Large intestine (tissue), 3 donors: ENCODE results near the gene CYP27C1. TPM values are rescaled to one million over a fixed set of nuclear protein-coding genes. Genes with fewer than 3 reads are reported as not detected.
A peak's percentile ranks its signal among the peaks of the same experiment; 100 is the strongest.
"Not testable (repeated sequence)": the region's sequence is repeated elsewhere in the genome, so short reads cannot be mapped to it uniquely, and the experiment has no call there.

ENCODE experiments used
- DNase-seq, 2 donors: peaks; one replicate each; pipeline versions ENCODE4 v3.0.0 to v3.0.0-alpha.2; 2013
- H3K27ac ChIP-seq: one replicate; pipeline ENCODE4 v1.5.1; 2013; ENCODE audit warnings: low read length
- H3K27me3 ChIP-seq: 2 replicates; pipeline ENCODE4 v1.6.1; 2013; ENCODE audit warnings: low read length; ENCODE audit not compliant: control insufficient read depth, insufficient read depth
- H3K36me3 ChIP-seq: 2 replicates; pipeline ENCODE4 v1.6.1; 2013; ENCODE audit warnings: low read length; ENCODE audit not compliant: control insufficient read depth, insufficient read depth
- H3K4me1 ChIP-seq: one replicate; pipeline ENCODE4 v1.6.1; 2013; ENCODE audit warnings: low read length; ENCODE audit not compliant: control insufficient read depth, insufficient read depth
- H3K4me3 ChIP-seq: one replicate; pipeline ENCODE4 v1.5.1; 2013; ENCODE audit warnings: low read length
- H3K9me3 ChIP-seq: one replicate; pipeline ENCODE4 v1.6.1; 2013; ENCODE audit warnings: mild to moderate bottlenecking, low read depth, low read length, moderate library complexity; ENCODE audit not compliant: control insufficient read depth
- WGBS: methylation state at CpG from one replicate; pipeline ENCODE4 v1.1.5; 2013; ENCODE audit warnings: low lambda C conversion rate; ENCODE audit not compliant: insufficient coverage; 5-methylcytosine and 5-hydroxymethylcytosine counted together
- polyA plus RNA-seq: library from polyadenylated mRNA; unstranded; fragments of 120-200 nt; gene quantifications from one replicate; pipeline ENCODE4 v1.2.1, GENCODE V29; 2013

The CYP27C1 gene
- polyA plus RNA-seq, 1 donor: 2.0 TPM

DNA sequence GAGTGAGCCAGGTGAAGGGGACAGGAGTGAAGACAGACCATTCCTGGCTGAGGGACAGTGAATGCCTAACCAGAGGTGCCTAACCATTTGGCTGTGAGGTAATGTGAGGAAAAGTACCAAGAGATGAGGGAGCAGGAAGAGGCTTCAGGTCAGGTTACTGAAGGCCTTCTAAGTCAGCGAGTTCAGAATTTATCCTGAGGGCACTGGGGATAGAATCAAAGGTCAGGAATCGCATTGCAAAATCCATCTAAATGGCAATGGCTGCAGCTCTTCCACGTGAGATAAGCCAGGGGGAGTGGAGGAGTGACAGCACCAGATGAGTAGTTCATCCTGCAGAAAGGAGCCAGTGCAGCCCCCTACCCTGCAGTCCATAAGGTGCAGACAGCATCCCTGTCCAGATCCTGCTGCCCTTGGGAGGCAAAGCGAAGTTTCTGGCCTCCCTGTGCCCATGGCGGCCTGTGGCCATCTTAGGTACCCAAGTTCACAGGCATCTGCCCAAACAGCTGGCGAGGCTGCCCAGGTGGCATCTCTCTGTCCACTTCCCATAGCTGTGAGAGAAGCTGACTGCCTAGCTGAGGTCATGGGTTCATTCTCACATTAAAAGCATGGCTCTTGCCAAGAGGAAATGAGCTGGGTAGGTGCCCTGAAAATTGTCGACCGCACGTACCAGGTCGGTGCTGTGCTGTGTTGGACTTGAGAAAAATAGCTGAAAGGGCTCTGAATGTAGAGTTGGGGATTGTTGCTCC is 49.5 kb downstream of the CYP27C1 start:
- no CpG with 5 or more reads among the region's 10 CpGs for WGBS
- no peak overlapping the region for H3K27ac ChIP-seq
- H3K4me1 ChIP-seq: peaks cover 20% of the 10 kb centered on the region
- H3K4me3 ChIP-seq: no peak overlapping the region
- H3K9me3 ChIP-seq: no peaks in the 10 kb centered on the region
- peak in 1 of 2 donors; percentile 62 for DNase-seq
- H3K36me3 ChIP-seq: no peaks in the 10 kb centered on the region
- H3K27me3 ChIP-seq: no peaks in the 10 kb centered on the region

DNA sequence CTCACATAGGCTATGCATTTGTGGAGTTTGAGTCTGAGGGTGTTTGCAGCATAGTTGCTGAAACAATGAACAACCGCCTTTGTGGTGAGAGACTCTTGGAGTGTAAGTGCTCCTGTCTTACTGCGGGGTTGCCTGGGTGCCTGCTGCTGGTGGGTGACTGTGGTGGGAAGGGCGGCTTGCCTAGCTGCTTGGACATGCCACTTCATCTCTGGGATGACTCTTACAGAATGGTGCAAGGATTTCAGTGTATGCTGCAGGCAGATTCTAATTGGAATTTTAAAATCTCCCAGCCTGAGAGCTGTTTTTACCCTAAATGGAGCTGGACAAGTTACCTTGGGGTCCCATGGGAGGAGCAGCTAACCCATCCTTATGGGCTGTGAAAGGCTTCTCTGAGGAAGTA is 50.1 kb downstream of the CYP27C1 start:
- WGBS: no CpG with 5 or more reads among the region's 3 CpGs
- Histone ChIP-seq H3K27me3 (no peaks in the 10 kb centered on the region), H3K36me3 (no peaks in the 10 kb centered on the region), H3K4me3 (no peak overlapping the region), H3K27ac (no peak overlapping the region), H3K4me1 (peaks cover 14% of the 10 kb centered on the region), H3K9me3 (no peaks in the 10 kb centered on the region)
- no peak for DNase-seq

DNA sequence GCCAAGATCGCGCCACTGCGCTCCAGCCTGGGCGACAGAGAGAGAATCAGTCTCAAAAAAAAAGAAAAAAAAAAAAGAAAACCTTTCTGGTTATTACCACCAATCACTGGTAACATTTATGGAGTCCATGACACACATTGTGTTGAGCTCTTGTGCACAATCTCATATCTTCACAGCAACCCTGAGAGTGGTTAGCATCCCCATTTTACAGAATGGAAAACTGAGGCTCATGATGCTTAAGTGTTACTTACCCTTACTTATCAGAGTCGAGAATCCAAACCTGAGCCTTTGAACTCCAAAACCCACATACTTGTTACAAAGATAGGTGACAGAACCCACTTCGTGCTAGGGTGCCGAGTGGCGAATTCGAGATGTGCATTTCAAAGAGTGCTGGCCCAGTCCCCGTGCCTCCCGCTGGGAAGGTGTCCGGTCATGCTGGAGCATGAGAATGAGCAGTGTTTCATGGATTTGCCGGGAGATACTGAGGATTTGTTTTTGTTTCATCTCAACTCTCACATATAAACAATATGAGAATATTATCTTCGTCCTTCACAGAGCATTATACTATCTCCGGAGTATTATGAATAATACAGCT is 50.9 kb downstream of the CYP27C1 start:
- H3K27me3 ChIP-seq: no peaks in the 10 kb centered on the region
- no CpG with 5 or more reads among the region's 15 CpGs for WGBS
- no peaks in the 10 kb centered on the region for H3K36me3 ChIP-seq
- peaks cover 12% of the 10 kb centered on the region for H3K4me1 ChIP-seq
- H3K4me3 ChIP-seq: no peak overlapping the region
- no peak for DNase-seq
- H3K9me3 ChIP-seq: no peaks in the 10 kb centered on the region
- no peak overlapping the region for H3K27ac ChIP-seq

DNA sequence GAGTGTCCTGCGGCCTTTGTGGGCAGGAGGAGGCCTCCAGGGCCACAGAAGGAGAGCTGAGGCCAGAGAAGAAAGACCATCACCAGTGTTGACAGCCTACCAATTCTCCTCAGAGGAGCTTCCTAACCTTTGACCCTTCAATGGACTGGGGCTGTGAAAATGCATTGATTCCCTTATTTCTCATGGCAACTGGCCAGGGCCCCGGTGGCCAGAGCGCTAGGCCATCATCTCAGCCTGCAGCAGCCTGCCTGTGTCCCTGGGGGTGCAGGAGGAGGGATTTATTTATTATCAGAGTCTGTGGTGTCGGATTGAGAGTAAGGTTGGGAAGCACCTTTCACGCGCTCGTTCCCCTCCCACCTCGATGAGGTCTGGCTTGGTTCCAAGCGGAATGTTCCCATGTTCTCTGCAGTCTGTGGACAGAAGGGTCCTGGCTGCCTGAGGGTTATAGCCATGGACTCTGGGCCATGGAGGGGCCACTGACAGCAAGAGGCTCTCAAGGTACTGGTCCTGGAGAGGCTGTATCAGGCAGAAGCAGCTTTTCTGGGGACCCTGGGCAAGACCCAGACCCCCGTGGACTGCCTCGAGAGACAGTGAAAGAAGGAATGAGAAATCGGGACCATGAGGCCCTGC is 53.8 kb downstream of the CYP27C1 start:
- H3K27me3 ChIP-seq: no peaks in the 10 kb centered on the region
- H3K27ac ChIP-seq: no peak overlapping the region

DNA sequence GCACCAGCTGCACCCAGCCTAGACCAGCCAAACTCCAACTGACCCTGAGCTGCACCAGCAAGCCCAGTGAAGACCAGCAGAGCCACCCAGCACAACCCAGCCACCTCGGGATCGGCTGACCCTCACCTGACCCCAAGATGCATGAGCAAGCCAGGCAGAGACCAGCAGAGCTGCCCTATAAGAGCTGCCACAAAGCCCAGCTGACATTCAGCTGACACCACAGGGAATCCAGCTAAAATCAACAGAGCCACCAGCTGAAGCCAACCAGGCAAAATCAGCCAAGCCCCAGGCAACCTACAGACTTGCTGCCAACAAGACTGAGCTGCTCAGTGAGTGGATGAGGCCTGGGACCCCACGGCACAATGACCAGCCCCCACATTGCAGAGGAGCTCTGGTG is 54.6 kb downstream of the CYP27C1 start:
- Histone ChIP-seq H3K9me3 (no peaks in the 10 kb centered on the region), H3K36me3 (no peaks in the 10 kb centered on the region), H3K4me1 (peaks cover 32% of the 10 kb centered on the region), H3K4me3 (no peak overlapping the region), H3K27me3 (no peaks in the 10 kb centered on the region), H3K27ac (no peak overlapping the region)
- no CpG with 5 or more reads among the region's 3 CpGs for WGBS
- no peak for DNase-seq

More for the DNA sequence above, 53.8 kb downstream of the CYP27C1 start:
- WGBS: no CpG with 5 or more reads among the region's 12 CpGs
- peaks cover 30% of the 10 kb centered on the region for H3K4me1 ChIP-seq
- no peak overlapping the region for H3K4me3 ChIP-seq
- H3K36me3 ChIP-seq: no peaks in the 10 kb centered on the region
- H3K9me3 ChIP-seq: no peaks in the 10 kb centered on the region
- DNase-seq: no peak

DNA sequence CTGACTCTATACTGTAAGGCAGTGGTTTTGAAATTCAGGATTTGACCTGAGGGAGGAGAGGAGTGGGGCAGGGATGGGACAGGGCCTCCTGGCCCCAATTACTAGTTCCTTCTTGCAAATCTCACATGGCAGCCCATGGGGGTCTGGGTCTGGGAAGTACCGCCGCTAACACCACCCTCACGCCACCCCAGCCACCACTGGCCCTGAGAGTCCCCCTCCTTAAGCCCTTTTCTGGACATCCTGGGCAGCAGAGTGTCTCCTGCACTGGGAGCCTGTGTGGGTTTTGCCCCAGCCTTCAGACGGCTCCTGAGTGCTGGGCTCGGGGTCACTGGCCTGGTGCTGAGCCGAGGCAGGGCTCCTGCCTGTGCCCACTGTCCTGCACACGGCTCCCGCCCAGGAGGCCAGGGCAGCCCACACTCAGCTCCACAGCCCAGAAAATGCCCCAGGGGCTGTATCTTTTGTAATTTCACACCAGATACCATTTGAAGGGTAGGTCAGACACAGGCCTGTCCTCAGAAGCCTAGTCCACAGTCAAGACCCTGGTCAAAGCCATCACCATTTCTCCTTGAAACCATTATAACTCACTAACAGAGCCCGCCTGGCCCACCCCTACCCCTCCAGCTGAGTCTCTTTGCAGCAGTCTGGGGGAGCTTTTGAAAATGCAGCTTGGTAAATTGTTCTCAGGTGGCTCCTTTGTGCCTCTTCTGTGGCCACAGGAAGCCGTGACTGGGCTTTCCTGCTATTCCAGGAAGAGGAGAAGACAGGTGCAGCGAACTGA is 55.1 kb downstream of the CYP27C1 start:
- Histone ChIP-seq H3K36me3 (no peaks in the 10 kb centered on the region), H3K4me3 (no peak overlapping the region), H3K27ac (no peak overlapping the region), H3K4me1 (peaks cover 31% of the 10 kb centered on the region), H3K27me3 (no peaks in the 10 kb centered on the region), H3K9me3 (no peaks in the 10 kb centered on the region)
- no peak for DNase-seq
- no CpG with 5 or more reads among the region's 11 CpGs for WGBS

DNA sequence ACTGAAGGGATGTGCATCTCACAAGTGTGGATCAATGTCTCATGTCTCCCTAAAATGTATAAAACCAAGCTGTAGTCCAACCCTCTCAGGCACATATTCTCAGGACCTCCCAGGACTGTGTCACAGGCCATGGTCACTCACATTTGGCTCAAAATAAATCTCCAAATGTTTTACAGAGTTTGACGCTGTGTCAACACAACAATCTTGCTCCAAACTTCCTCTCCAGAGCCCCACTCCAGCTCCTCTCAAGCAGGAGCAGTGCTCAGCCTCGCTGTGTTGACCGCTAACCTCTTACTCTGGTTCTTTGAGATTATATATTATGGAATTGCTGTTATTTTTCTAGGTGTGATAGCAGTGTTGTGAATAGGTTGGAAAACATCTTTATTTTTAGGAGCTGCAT is 56.2 kb downstream of the CYP27C1 start:
- no peak for DNase-seq
- H3K4me1 ChIP-seq: peaks cover 31% of the 10 kb centered on the region
- no peaks in the 10 kb centered on the region for H3K27me3 ChIP-seq
- no peaks in the 10 kb centered on the region for H3K36me3 ChIP-seq
- no CpG with 5 or more reads among the region's 3 CpGs for WGBS
- no peak overlapping the region for H3K4me3 ChIP-seq
- no peak overlapping the region for H3K27ac ChIP-seq
- no peaks in the 10 kb centered on the region for H3K9me3 ChIP-seq

DNA sequence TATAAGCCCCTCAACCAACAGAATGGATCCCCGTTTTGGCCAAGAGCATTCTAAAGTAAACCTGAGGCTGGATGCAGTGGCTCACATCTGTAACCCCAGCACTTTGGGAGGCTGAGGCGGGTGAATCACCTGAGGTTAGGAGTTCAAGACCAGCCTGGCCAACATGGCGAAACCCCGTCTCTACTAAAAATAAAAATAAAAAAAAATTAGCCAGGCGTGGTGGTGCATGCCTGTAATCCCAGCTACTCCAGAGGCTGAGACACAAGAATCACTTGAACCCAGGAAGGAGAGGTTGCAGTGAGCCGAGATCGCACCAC is 57.1 kb downstream of the CYP27C1 start:
- not testable (repeated sequence) for H3K9me3 ChIP-seq, H3K36me3 ChIP-seq, H3K27me3 ChIP-seq, H3K4me3 ChIP-seq, H3K27ac ChIP-seq, DNase-seq
- peaks cover 31% of the 10 kb centered on the region for H3K4me1 ChIP-seq
- WGBS: 100% methylated on average over 1 of the region's 7 CpGs

DNA sequence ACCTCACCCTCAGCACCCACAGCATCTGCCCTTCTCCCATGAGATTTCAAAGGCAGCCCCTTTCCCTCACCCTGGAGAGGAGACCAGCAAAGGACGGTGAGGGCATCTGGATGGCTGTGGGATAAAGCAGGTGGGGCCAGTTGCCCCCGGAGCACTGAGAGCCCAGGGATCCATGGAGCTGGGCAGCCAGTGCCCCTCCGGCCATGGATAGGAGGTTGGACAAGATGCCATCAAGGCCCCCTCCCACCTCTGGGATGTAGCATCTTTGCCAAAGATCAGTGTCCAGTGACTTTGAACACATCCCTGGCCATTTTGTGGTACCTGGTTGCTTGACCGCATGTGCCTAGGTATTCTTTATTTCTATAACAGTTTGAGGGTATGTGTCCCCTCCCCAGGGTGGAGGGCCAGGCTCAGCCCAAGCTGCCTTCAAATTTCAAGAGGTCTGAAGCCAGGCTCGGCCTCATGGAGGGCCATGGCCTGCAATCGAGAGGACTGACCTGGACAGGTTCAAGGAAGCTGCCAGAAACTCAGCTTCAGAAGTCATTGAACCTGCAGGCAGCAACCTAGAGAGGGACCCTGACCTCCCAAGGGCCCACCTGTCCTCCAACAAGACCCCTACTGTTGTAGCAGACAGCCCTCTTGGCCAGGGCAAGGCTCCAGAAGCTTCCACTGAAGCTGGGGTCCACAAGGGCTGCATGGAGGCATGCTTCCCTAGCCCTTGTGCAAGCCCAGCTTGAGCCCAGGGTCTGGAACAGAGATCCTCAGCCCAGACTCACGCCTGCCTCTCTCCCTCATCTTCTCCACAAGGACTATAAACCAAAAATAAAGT is 57.6 kb downstream of the CYP27C1 start:
- DNase-seq: no peak
- Histone ChIP-seq H3K4me3 (no peak overlapping the region), H3K27me3 (no peaks in the 10 kb centered on the region), H3K27ac (no peak overlapping the region), H3K9me3 (no peaks in the 10 kb centered on the region), H3K36me3 (no peaks in the 10 kb centered on the region), H3K4me1 (peaks cover 31% of the 10 kb centered on the region)
- WGBS: no CpG with 5 or more reads among the region's 7 CpGs
